Breast epithelium (tissue), 3 donors: ENCODE results near the gene MGARP.

Experiments
- POLR2A ChIP-seq: fragments of 450-650 bp; IDR thresholded peaks from one replicate; pipeline ENCODE4 v1.6.1; 2016; ENCODE audit warnings: antibody characterized with exemption, mild to moderate bottlenecking, moderate library complexity
- POLR2AphosphoS5 ChIP-seq, 3 donors: sonication (generic); formaldehyde crosslinking; IDR thresholded peaks; one replicate each; pipeline ENCODE4 v1.6.1; 2017; ENCODE audit warnings: antibody characterized with exemption in 3 of 3

GRCh38 chr4:139266583-139267257 lies 13.3 kb downstream of the MGARP start:
- TF ChIP-seq POLR2AphosphoS5 (IDR thresholded peaks at IDR 0.05) (no peak), POLR2A (no peak)
